GM19463 (cell line): ENCODE data around the gene FBXL2.
"Not testable (repeated sequence)": the region's sequence is repeated elsewhere in the genome, so short reads cannot be mapped to it uniquely, and the experiment has no call there.

Experiments
- ATAC-seq: cut with Tn5 transposase; IDR thresholded peaks from one replicate; pipeline ENCODE4 v1.9.1; 2021; ENCODE audit warnings: mild to moderate bottlenecking, moderate library complexity; ENCODE audit not compliant: unreplicated experiment

The FBXL2 gene

DNA sequence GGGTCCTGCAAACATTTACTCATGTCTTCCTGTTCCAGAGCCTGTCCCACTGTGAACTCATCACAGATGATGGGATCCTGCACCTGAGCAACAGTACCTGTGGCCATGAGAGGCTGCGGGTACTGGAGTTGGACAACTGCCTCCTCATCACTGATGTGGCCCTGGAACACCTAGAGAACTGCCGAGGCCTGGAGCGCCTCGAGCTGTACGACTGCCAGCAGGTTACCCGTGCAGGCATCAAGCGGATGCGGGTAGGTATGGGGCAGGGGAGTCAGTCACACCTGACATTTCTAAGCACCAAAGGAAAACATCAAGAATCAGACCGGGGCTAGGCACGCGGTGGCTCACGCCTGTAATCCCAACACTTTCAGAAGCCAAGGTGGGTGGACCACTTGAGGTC, 106.7 kb downstream of the FBXL2 start:
- ATAC-seq, result no peak

DNA sequence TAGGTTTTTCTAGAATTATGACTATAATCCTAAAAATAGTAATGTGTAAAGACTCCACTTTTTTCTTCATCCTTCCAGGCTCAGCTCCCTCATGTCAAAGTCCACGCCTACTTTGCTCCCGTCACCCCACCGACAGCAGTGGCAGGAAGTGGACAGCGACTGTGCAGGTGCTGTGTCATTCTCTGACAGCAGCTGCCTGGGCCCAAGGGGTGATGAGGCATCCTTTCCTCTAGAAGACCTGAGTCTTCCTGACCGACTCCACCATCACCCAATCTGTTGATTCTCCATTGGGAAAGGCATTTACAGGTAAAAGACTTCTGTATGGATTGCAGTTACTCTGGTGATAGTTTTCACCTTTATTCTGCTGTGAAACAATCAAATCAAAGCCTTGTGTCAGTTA, 108.2 kb downstream of the FBXL2 start:
- peak; percentile 58 for ATAC-seq

DNA sequence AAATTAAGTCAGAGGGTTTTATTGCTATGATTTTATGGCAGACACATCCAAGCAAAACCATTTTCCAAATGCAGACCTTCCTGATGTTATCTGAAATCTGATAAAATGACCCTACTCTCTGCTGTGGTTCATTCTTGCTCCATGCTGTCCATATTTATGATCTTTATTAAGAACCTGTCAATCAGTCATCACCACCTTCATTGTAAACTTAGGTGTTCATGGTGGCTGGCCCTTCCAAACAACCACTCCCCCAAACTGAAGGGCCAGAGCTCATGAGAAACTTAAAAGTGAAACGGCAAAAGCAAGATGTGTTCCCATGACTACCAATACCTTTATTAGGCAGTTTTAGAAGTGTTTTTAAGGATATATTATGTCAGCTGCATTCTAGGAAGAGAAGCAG, 109.4 kb downstream of the FBXL2 start:
- ATAC-seq, result no peak

DNA sequence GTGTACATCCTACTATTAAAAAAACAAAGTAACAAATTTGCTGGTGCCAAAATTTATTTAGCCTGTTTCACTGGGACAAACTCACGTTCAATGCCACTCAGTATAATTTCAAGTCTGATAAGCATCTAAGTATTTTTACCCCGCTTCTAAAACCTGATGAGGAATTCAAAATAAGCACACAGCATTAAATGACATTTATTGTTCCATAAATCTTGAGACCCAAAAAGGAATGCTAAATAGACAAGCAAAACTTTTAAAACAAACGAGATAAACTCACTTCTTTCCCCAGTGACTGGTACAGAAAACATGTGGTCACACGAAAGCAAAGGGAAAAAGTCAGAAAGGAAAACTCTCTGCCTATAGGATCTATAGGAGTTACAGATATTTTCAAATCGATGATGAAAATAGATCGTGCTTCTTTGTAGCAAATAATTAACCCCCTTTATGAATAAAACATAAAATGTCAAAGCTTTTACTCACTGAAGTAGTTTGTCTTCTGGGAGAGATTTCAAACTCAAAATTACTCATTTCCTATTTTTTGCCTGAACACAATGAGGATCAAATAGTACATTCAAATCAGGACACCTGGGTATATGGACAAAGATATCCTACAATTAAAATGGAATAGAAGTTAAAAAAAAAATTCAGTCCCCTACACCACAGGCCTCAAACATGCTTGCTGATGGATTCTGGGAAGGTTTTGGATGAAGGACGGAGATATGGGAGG, 111.3 kb downstream of the FBXL2 start:
- no peak for ATAC-seq

DNA sequence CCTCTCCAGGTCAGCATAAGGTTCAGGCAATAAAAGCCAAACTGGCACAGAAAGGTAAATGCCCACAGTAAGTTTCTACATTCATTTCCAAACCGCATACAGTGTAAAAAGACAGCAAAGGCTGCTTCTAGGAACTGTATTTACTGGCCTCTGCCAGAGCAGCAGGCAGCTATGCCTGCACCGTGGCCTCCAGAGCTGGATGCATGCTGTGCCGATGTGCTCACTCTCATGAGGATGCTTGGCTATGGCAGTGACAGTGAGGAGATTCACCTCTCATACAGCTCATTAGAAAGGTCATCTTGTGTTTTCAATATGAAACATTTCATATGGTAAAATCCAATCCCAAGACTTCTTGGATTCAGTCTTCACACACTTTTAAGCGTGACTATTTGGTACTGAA, 112.7 kb downstream of the FBXL2 start:
- ATAC-seq, result no peak

DNA sequence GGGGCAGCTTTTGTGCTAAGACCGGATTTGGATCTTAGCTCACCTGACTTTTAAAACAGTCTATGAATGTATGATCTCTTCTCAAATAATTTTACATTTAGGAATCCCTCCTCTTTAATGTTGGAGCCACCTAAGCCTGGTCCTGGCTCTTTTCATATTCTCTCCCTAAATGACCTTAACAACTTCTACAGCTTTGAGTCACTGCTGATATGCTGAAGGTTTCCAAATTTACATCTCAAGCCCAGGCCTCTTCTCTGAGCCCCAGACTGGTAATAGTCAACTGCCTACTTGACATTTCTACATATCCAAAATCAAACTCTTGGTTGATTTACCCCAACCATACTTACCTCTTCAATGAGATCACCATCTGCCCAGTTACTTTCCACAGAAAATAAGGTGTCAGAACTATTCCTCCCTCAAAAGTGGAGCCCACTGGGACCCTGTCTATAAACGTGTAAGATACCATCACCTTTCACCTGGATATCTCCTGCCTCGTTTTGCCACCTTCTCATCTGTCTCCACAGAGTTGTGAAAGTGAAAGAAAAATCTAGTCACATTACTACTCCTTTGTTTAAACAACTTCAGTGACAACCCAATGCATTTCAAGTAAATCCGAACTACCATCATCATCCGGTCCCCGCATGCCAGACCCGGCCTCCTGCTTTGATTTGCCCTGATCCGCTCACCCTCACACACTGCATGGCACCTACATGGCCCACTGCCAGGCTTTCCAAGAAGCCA, 114.2 kb downstream of the FBXL2 start:
- no peak for ATAC-seq

DNA sequence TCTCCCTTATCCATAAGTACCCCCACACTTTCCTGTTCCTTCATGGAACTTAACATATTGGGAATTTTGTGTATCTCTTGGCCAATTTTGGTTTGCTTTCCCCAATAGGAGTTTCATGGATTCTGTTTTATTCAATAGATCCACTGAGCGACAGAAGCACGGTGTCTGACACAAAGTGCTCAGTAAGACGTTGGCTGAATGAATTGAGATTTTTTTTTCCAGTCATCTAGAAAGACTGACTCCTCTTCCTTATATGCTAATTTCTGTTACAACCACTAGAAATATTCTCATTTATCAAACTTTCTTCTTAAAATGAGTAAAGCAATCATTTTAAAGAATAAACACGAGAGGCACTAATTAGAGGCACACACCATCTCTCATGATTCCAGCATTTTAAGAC, 114.9 kb downstream of the FBXL2 start:
- no peak for ATAC-seq

DNA sequence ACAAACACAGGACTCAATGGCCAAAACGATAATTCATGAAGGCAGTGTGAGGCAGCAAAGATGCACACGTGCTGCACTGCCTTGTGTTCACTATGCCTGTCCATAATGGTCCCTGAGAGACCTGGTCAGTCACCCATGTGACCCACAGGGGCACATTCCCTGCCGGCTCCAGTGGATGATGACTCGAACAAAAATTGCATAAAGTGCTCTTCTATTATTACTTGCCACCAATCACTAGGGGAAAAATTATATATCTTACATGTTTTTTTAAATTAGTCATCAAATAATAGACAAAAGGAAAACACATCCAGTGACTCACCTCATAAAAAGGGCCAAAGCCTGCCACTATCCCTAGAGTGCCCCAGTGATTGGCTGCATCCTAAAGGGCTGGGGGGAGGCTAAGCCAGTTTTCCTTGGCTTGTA, 115.5 kb downstream of the FBXL2 start:
- no peak for ATAC-seq

DNA sequence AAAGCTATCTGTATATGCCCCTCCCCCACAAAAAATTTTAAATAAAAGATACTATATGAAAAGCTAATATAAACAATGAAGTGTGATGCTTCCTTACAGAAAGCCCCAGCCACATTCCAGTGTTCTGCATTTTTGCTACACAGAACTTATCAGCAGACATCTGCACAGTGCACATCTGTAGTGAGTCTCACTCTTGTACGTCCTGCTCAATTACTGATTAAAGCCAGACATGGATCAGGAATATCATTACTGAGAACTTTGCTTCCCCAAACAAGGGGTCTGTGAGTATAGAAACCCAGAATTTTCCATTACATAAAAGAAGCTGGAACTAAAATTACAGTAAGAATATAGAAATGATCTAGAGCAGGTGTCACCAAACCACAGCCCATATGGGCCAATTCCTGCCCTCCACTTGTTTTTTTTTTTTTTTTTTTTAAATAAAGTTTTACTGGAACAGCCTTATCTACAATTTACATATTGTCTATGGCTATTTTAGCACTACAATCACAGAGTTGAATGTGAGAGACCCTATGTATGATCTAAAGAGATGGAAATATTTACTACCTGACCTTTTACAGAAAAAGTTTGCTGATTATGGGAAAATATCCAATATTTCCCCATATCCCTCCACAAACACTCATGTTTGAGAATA, 117.3 kb downstream of the FBXL2 start:
- no peak for ATAC-seq

DNA sequence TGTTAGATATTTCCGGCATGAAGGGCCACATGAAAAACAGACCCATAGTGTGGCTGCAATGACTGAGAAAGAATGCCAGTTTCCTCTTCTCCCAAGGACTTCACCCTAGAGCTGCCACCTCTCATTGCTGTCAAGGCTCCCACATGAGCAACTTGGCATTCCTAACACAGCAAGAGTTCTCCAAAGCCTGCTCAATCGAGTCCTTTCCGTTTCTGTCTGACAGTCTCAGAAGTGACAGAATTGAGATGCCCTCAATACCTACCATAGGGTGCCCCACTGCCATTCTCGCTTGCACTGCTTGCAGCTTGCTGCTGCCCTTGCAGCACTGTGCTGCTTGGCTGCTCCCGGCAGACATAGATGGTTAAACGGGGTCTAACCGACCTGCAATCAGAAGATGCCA, 118.7 kb downstream of the FBXL2 start:
- ATAC-seq, result no peak

DNA sequence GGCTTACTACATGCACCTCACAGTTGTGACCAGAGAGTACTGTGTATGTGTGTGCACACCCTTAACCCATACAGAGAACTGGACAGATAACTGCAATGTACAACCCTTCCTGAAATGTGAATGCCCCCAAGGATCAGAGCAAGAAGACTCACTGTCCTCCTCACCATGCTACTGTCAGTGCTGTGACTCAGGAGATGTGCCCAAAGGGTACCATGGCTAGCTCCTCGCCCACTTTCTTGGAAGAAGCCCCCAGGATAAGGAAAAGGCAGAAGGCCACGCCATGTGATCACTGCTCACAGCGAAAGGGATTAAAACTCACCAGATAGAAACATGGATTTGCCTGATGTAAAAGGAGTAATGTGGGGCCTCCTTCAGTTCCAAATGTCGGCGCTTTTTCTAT, 121.2 kb downstream of the FBXL2 start:
- no peak for ATAC-seq

DNA sequence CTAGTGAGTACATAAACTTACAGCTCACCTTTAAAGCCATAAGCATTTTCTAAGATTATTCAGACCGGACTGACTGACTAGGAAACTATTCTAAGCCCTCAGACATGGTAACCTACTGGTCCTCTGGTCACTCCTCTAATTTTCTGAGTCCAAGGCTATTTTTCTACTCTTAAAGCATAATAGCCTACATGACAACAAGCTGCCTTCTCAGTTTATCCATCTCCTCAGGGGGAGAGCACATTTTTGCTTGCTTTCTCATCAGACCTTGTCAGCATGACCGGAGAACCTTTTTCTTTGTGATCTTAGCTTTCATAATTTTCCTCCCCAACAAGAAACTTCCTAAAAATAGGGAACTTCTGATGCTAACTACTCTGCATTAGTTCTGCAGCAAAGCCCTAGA, 124.5 kb downstream of the FBXL2 start:
- ATAC-seq, result no peak

DNA sequence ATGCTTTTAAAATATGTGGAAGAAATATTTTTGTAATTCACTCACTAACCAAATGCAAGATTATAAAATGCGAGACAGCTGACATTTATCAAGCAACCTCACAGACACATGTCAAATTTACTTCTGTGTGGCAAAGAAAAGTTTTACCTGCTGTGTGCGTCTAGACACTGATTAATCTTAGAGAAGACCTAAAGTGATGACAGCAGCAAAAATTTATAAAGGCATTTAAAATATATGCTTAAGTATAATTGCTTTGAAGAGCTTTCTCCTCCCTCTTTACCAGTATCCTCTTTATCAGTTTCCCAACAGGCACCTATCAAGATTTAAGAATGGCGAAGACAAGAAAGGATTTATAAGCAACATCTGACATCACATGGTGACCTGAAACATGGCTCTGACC, 125.7 kb downstream of the FBXL2 start:
- ATAC-seq, result no peak

DNA sequence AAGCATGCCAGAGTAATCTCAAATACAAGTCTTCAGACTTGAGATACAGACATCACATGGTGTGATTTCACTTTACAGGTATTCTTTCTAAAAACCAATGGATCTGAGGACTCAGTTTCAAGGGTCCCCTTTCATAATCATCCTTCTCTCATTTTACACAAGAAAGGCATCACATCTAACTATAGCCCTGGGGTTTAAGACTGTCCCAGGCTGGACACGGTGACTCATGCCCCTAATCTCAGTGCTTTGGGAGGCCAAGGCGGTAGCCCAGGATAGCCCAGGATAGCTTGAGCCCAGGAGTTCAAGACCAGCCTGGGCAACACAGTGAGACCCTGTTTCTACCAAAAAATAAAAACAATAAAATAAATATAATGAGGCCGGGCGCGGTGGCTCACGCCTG, 126.5 kb downstream of the FBXL2 start:
- no peak for ATAC-seq

DNA sequence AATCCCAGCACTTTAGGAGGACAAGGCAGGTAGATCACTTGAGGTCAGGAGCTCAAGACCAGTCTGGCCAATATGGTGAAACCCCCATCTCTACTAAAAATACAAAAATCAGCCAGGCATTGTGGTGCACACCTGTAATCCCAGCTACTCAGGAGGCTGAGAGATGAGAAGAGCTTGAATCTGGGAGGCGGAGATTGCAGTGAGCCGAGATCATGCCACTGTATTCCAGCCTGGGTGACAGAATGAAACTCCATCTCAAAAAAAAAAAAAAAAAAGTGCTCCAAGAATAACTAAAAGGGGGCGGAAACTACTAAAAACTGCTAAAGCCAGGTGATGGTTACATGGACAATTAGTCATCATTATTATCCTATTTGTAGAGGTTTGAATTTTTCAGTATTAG, 133.6 kb downstream of the FBXL2 start:
- not testable (repeated sequence) for ATAC-seq

DNA sequence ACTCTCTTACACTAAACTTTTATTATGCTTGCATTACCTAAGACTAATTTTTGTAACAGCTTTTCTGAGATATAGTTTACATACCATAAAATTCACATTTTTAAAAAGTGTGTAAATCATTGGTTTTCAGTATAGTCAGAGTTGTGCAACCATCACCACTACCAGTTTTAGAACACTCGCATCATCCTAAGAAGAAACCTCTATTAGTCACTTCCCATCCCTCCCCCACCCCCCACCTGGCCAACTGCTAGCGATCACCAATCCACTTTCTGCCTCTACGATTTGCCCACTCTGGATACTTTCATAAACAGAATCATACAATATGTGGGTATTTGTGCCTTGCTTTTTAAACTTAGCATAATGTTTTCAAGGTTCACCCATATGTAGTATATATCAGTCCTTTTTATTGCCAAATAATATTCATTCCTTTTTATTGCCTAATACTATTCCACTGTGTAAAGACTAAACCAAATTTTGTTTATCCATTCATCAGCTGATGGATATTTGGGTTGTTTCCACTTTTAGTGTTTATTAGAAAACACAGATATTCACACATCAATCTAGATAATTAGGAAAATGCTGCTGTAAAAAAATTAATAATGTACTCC, 139.9 kb downstream of the FBXL2 start:
- no peak for ATAC-seq

DNA sequence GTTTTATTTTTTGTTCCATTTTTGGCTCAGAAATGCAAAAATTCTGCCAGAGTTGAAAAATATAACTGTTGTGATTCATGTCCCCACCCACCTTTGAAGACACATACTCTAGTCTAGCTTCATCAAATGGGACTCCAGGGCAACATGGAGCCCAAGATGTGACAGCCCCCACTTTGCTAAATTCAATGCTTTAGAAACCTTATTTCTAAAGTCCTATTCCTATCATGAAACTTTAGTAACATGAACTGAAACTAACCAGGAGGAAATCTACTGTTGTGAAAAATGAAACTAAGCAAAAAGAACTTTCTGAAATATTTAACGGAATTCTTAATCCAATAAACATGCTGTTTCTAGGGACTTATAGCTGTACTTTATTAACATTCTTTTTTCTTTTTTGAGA, 142.7 kb downstream of the FBXL2 start:
- ATAC-seq, result no peak

DNA sequence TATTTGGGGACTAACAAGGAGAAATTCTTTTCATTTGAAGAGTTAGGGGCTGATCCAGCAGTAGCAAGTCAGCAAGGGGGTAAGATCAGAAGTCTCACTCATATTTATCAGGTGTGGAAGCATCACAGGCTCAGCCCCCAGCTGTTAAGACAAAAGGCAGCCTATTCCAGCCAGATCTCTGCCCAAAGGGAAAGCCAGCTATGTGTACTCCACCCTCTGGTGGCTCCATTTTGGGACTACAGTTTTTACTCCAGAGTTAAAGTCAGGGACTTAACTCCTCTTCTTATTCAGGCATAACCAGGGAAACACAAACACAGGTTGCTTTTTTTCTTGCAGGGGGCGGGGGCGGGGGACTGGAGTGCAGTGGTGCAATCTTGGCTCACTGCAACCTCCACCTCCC, 143.7 kb downstream of the FBXL2 start:
- ATAC-seq, result no peak

DNA sequence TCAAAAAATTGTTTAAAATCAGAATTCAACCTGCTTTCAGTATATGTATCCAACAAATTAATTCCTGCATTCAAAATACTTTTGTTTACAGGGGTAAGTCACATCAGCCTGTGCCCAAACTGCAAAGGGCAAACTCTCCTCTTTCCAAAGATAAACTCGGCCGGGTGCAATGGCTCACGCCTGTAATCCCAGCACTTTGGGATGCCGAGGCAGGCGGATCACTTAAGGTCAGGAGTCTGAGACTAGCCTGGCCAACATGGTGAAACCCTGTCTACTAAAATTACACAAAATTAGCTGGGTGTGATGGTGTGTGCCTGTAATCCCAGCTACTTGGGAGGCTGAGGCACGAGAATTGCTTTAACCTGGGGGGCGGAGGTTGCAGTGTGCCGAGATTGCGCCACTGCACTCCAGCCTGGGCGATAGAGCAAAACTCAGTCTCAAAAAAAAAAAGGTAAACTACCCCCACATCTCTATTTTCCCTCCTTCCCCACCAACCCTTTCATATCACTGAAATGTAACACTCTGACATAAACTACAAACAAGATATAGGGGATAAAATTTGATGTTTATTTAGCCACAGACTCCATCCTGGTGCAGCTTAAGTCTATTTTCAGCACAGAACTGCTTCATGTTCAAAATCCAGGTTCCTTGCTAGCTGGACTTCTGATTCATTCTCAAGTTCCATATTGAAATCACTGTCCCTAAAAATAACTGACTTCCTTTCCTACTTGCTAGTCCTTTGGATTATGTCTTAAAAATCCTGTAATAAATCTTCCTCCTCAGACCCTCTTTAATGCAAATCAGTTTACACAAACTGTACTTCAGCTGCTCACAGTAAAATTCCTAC, 147.6 kb downstream of the FBXL2 start:
- no peak for ATAC-seq

DNA sequence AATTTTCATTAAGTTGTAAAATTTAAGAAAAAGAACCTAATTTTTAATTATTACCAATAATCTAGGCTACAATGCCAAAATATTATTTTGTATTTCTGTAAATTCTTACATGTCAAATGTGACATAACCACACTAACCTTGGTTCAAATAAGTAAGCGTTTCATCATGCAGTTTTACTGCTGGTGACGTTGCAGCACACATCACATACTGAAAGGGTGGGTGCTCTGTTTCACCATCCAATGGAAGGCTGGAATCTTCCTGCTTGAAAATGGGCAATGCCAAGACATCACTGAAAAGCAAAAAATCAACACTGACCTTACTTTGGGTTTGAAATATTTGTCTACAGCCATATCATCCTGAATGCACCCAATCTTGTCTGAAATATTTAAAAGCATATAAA, 148.2 kb downstream of the FBXL2 start:
- ATAC-seq, result no peak

DNA sequence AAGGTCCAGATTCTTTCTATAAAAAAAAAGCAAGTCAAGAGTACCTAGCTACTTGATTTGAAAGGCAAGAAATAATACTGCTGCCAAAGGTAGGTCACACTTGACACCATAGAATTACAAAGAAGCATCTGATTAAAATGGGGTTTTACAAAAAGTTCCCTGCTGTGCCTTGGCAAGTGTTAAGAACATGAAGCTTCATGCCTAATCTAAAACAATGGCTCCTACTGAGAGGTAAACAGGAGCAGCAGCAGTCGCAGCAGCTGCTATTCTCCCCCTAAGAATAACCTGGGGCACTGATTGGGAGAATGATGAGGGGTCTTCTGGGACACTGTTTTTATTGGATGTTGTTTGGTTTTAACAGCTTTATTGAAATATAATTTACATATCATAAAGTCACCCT, 148.8 kb downstream of the FBXL2 start:
- no peak for ATAC-seq
